Adrenal gland (tissue), 12 donors: ENCODE data around the gene WDR77. TPM values are rescaled to one million over a fixed set of nuclear protein-coding genes. Genes with fewer than 3 reads are reported as not detected.

Experiments used
- DNase-seq, 7 donors: peaks; one replicate each; pipeline ENCODE4 v3.0.0-alpha.2; 2019 to 2020
- H3K27ac ChIP-seq, 5 donors: fragments of 200-600 bp; sonication (generic) in 4 of 5; 1 replicate in 3 of 5; 2 replicates in 2 of 5; pipeline versions ENCODE4 v1.5.1 to v1.8.0; 2016 to 2020; ENCODE audit warnings: mild to moderate bottlenecking in 1 of 5
- H3K27me3 ChIP-seq: fragments of 200-600 bp; 2 replicates; pipeline ENCODE4 v1.8.0; 2021
- H3K36me3 ChIP-seq, 2 donors: fragments of 200-600 bp; replicated peaks in 1 of 2; 1 replicate in 1 of 2; 2 replicates in 1 of 2; pipeline versions ENCODE4 v1.5.1 to v1.8.0; 2018 to 2022
- H3K4me1 ChIP-seq, 2 donors: fragments of 200-600 bp; replicated peaks in 1 of 2; 1 replicate in 1 of 2; 2 replicates in 1 of 2; pipeline versions ENCODE4 v1.5.1 to v1.8.0; 2018 to 2021
- H3K4me3 ChIP-seq, 4 donors: fragments of 200-600 bp; sonication (generic) in 3 of 4; one replicate each; pipeline ENCODE4 v1.5.1; 2016 to 2018
- H3K9me3 ChIP-seq, 3 donors: fragments of 200-600 bp; sonication (generic) in 1 of 3; replicated peaks in 1 of 3; 1 replicate in 2 of 3; 2 replicates in 1 of 3; pipeline versions ENCODE4 v1.5.1 to v1.8.0; 2016 to 2021
- CTCF ChIP-seq, 6 experiments: fragments of 450-650 bp in 4 of 6; fragments of 200-600 bp in 2 of 6; sonication (generic) in 1 of 6; IDR thresholded peaks; 1 replicate in 5 of 6; 2 replicates in 1 of 6; pipeline versions ENCODE4 v1.5.1 to v1.8.0; 2016 to 2021; ENCODE audit warnings: antibody characterized with exemption in 6 of 6, mild to moderate bottlenecking in 2 of 6, moderate library complexity in 1 of 6
- POLR2A ChIP-seq, 2 donors: fragments of 450-650 bp; IDR thresholded peaks; one replicate each; pipeline ENCODE4 v1.6.1; 2017; ENCODE audit warnings: antibody characterized with exemption in 2 of 2, mild to moderate bottlenecking in 2 of 2, moderate library complexity in 1 of 2
- WGBS, 4 donors: extraction: QIAGEN DNeasy Blood & Tissue Kit in 2 of 4; methylation state at CpG; one replicate each; pipeline versions ENCODE4 v1.1.5 to v1.1.7; 2013 to 2017; 5-methylcytosine and 5-hydroxymethylcytosine counted together
- intact Hi-C, 2 donors: fragments of 100-400 bp; cut with DNase I; formaldehyde crosslinking; loops; one replicate each; pipeline versions ENCODE4 v1.14.1 to v1.15.0; 2022 to 2023
- polyA plus RNA-seq, 3 donors: library from polyadenylated mRNA; stranded (reverse); fragments of 200-250 nt in 2 of 3; fragments of 350-450 nt in 1 of 3; fragmentation: Illumina TruSeq in 1 of 3; extraction: RNeasy Lipid Tissue Mini Kit (QIAGEN cat#74804) in 1 of 3; gene quantifications; one replicate each; pipeline ENCODE4 v1.2.3, GENCODE V29; 2013 to 2014
- total RNA-seq, 9 donors: library from RNA; depleted of rRNA in 4 of 9; stranded (reverse); fragments of >200 nt in 4 of 9; fragments of 120-200 nt in 1 of 9; fragmentation: NEBNext Ultra II Directional in 1 of 9; extraction: Animal tissue kit (Norgen Biotek cat#: 25700) in 1 of 9; gene quantifications; one replicate each; pipeline versions ENCODE4 v1.1.0 to v1.2.4, GENCODE V29; 2013 to 2023
- donor health status: healthy with polysubstance abuse.
- donor health status: Bipolar disorder and iron deficiency.
- donor health status: DM: yes; HTN: yes; CAD: no.
- donor health status: DM: no; HTN: no; CAD: no.
- donor health status: DM: no; HTN: no; CAD: no.
- donor health status: DM: yes; HTN: yes; CAD: no.

Gene WDR77
- total and polyA plus RNA-seq, 12 donors: 19.8 to 66.8 (median 28.3) TPM

GRCh38 chr1:111476214-111476613 lies 27.2 kb upstream of the WDR77 start:
- H3K4me3 ChIP-seq: no peak overlapping the region
- peaks cover 3 to 17% of the 10 kb centered on the region in 2 donors for H3K4me1 ChIP-seq

DNA sequence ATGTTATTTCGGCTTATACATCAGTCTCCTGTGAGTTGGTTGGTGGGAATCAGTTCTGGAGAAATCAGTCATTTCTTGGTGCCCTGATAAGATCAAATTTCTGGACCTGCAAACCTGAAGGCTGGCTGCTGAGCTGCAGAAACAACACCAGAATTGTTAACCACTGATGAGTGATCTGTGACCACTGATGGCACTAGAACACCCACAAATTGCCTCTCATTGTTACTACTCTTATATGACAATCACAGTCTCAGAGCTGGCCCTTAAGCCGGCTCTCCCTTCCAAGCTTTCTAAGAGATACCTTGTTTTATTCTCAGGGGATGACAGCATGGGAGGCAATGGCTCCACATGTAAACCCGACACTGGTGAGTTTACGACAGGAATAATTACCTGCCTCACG lies 26.6 kb upstream of the WDR77 start:
- no peak for DNase-seq
- Histone ChIP-seq H3K27me3 (no peaks in the 10 kb centered on the region), H3K9me3 (no peaks in the 10 kb centered on the region), H3K36me3 (no peaks in the 10 kb centered on the region), H3K4me3 (peak overlapping the region in 1 of 4 donors; percentile 34), H3K27ac (peak overlapping the region in 2 of 5 donors; percentile 10 to 57), H3K4me1 (peaks cover 3 to 17% of the 10 kb centered on the region in 2 donors)
- TF ChIP-seq CTCF (IDR thresholded peaks at IDR 0.05): no peak
- no peak for TF ChIP-seq POLR2A (IDR thresholded peaks at IDR 0.05)
- 63 to 83% (median 77%) methylated on average over 5 of the region's 5 CpGs for WGBS, 4 donors
- intact Hi-C loops: no loop called here

More at GRCh38 chr1:111476214-111476613, 27.2 kb upstream of the WDR77 start:
- H3K27ac ChIP-seq: peak overlapping the region in 2 of 5 donors; percentile 10 to 57
- no peaks in the 10 kb centered on the region for H3K9me3 ChIP-seq
- TF ChIP-seq POLR2A (IDR thresholded peaks at IDR 0.05) (no peak), CTCF (IDR thresholded peaks at IDR 0.05) (no peak)
- DNase-seq: no peak
- no peaks in the 10 kb centered on the region for H3K36me3 ChIP-seq
- no peaks in the 10 kb centered on the region for H3K27me3 ChIP-seq
- intact Hi-C loops: no loop called here

DNA sequence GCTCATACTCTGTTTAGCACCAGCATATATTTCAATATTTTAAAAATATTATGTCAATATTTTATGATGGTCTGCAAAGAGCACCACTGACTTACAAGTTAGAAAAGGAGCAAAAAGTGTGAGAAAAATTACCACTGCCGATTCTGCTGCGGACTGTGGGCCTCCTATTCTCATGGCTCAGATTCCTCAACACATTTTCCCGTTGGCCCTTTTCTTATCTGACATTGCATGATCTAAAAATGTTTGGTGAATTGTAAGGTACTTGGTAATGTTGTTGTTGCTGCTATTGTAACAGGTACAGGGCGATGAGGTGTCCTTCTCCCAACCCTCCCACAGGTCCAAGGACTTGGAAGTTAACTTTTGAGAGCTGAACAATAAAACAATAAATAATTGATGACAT lies 25.5 kb upstream of the WDR77 start:
- H3K27me3 ChIP-seq: no peaks in the 10 kb centered on the region
- no peaks in the 10 kb centered on the region for H3K9me3 ChIP-seq
- DNase-seq: no peak
- H3K36me3 ChIP-seq: peaks cover 0 to 2% of the 10 kb centered on the region in 2 donors
- 56 to 70% (median 66%) methylated on average over 4 of the region's 4 CpGs for WGBS, 4 donors
- H3K4me3 ChIP-seq: peak overlapping the region in 1 of 4 donors; percentile 34
- intact Hi-C loops: no loop called here
- TF ChIP-seq POLR2A (IDR thresholded peaks at IDR 0.05): no peak
- TF ChIP-seq CTCF (IDR thresholded peaks at IDR 0.05): no peak
- peaks cover 3 to 17% of the 10 kb centered on the region in 2 donors for H3K4me1 ChIP-seq
- H3K27ac ChIP-seq: peak overlapping the region in 3 of 5 donors; percentile 38 to 80 (median 66)

GRCh38 chr1:111474106-111474505 lies 25.1 kb upstream of the WDR77 start:
- DNase-seq: no peak
- H3K4me1 ChIP-seq: peaks cover 3 to 17% of the 10 kb centered on the region in 2 donors
- 45 to 72% (median 59%) methylated on average over 5 of the region's 5 CpGs for WGBS, 4 donors
- H3K4me3 ChIP-seq: peak overlapping the region in 1 of 4 donors; percentile 34
- H3K36me3 ChIP-seq: peaks cover 0 to 3% of the 10 kb centered on the region in 2 donors
- peak overlapping the region in 4 of 5 donors; percentile 38 to 80 (median 61) for H3K27ac ChIP-seq
- intact Hi-C loops: no loop called here
- H3K9me3 ChIP-seq: no peaks in the 10 kb centered on the region
- H3K27me3 ChIP-seq: no peaks in the 10 kb centered on the region
- TF ChIP-seq CTCF (IDR thresholded peaks at IDR 0.05) (no peak), POLR2A (IDR thresholded peaks at IDR 0.05) (no peak)
